H1 (cell line): ENCODE measurements around the gene CEP250. TPM values are rescaled to one million over a fixed set of nuclear protein-coding genes. Genes with fewer than 3 reads are reported as not detected.

Source experiments
- CTCF ChIA-PET: fragments of 300-600 bp; sonication (Branson Sonifier 250); formaldehyde crosslinking; loops from one replicate; lab custom pipeline; 2021; ENCODE audit not compliant: partially characterized antibody; lab: Charles Lee
- POLR2A ChIA-PET: fragments of 300-600 bp; sonication (Branson Sonifier 250); formaldehyde crosslinking; loops from one replicate; lab custom pipeline; 2021; ENCODE audit warnings: inconsistent platforms; ENCODE audit not compliant: partially characterized antibody; lab: Charles Lee
- DNase-seq, 2 experiments: peaks; one replicate each; pipeline versions ENCODE4 v3.0.0 to v3.0.0-alpha.2; 2010 to 2022; ENCODE audit warnings: low spot score in 2 of 2, low read depth in 1 of 2, mixed read lengths in 1 of 2
- FAIRE-seq: peaks from 2 replicates; lab custom pipeline; 2011; peaks lifted over from hg19 to GRCh38; lab: Jason Lieb, UNC
- H2AFZ ChIP-seq: 2 replicates; pipeline ENCODE4 v1.8.1; 2012; ENCODE audit warnings: low read length, inconsistent platforms
- H2AK5ac ChIP-seq: 2 replicates; pipeline ENCODE4 v1.6.1; 2013; ENCODE audit warnings: low read depth, low read length
- H2BK120ac ChIP-seq: replicated peaks from 2 replicates; pipeline ENCODE3; 2013; ENCODE audit warnings: low read depth, low read length, inconsistent platforms
- H2BK12ac ChIP-seq: 2 replicates; pipeline ENCODE4 v1.6.1; 2013; ENCODE audit warnings: low read depth, low read length
- H2BK15ac ChIP-seq: 2 replicates; pipeline ENCODE4 v1.6.1; 2013; ENCODE audit warnings: low read length
- H2BK20ac ChIP-seq: 2 replicates; pipeline ENCODE4 v1.6.1; 2013; ENCODE audit warnings: low read length
- H2BK5ac ChIP-seq: 2 replicates; pipeline ENCODE4 v1.6.1; 2013; ENCODE audit warnings: low read depth, low read length
- H3K14ac ChIP-seq: 2 replicates; pipeline ENCODE4 v1.6.1; 2013; ENCODE audit warnings: inconsistent platforms; ENCODE audit not compliant: insufficient read length
- H3K18ac ChIP-seq: 2 replicates; pipeline ENCODE4 v1.6.1; 2013; ENCODE audit warnings: low read length; ENCODE audit errors: extremely low read depth
- H3K23ac ChIP-seq: 2 replicates; pipeline ENCODE4 v1.6.1; 2013; ENCODE audit warnings: inconsistent platforms; ENCODE audit not compliant: insufficient read length
- H3K23me2 ChIP-seq: 2 replicates; pipeline ENCODE4 v1.6.1; 2013; ENCODE audit warnings: low read depth, low read length
- H3K27ac ChIP-seq: 2 replicates; pipeline ENCODE4 v1.6.1; 2011; ENCODE audit warnings: low read depth, low read length, inconsistent platforms
- H3K27me3 ChIP-seq, 4 experiments: replicated peaks in 1 of 4; 1 replicate in 1 of 4; 2 replicates in 3 of 4; pipeline versions ENCODE4 v1.6.1 to v1.8.1; 2011 to 2013; ENCODE audit warnings: low read length in 3 of 4, mild to moderate bottlenecking in 3 of 4, inconsistent platforms in 2 of 4, mixed read lengths in 2 of 4, moderate library complexity in 1 of 4; ENCODE audit not compliant: control insufficient read depth in 3 of 4, insufficient read depth in 3 of 4; ENCODE audit errors: extremely low read depth in 1 of 4
- H3K36me3 ChIP-seq, 4 experiments: 2 replicates each; pipeline versions ENCODE4 v1.6.1 to v1.8.1; 2011 to 2013; ENCODE audit warnings: mild to moderate bottlenecking in 4 of 4, low read length in 3 of 4, moderate library complexity in 2 of 4, control low read depth in 1 of 4, inconsistent platforms in 1 of 4; ENCODE audit not compliant: insufficient read depth in 4 of 4, control insufficient read depth in 2 of 4
- H3K4ac ChIP-seq: replicated peaks from 2 replicates; pipeline ENCODE3; 2013; ENCODE audit warnings: low read length, low read depth, mixed read lengths, inconsistent platforms; ENCODE audit not compliant: insufficient read length
- H3K4me1 ChIP-seq, 4 experiments: replicated peaks in 1 of 4; 1 replicate in 1 of 4; 2 replicates in 3 of 4; pipeline versions ENCODE4 v1.6.1 to v1.8.1; 2011 to 2013; ENCODE audit warnings: low read length in 3 of 4, inconsistent platforms in 2 of 4, mixed read lengths in 1 of 4; ENCODE audit not compliant: insufficient read depth in 4 of 4, control insufficient read depth in 3 of 4
- H3K4me2 ChIP-seq, 2 experiments: 2 replicates each; pipeline versions ENCODE4 v1.6.1 to v1.8.1; 2011 to 2013; ENCODE audit warnings: low read depth in 2 of 2, low read length in 2 of 2, control low read depth in 1 of 2, inconsistent platforms in 1 of 2, mild to moderate bottlenecking in 1 of 2; ENCODE audit not compliant: insufficient read depth in 1 of 2
- H3K4me3 ChIP-seq, 4 experiments: fragments of 200-600, 300-600 bp in 1 of 4; sonication (generic), shearing (Covaris generic), sonication (Bioruptor Twin) in 1 of 4; 2 replicates each; pipeline versions ENCODE4 v1.5.1 to v1.8.1; 2011 to 2016; ENCODE audit warnings: low read length in 4 of 4, low read depth in 3 of 4, control low read depth in 2 of 4, inconsistent platforms in 2 of 4, mild to moderate bottlenecking in 2 of 4, mixed read lengths in 1 of 4, moderate library complexity in 1 of 4; ENCODE audit not compliant: insufficient read depth in 2 of 4; ENCODE audit errors: extremely low read depth in 1 of 4
- H3K56ac ChIP-seq: replicated peaks from 2 replicates; pipeline ENCODE3; 2013; ENCODE audit warnings: low read depth, mild to moderate bottlenecking, mixed read lengths, low read length, inconsistent platforms; ENCODE audit not compliant: insufficient read length
- H3K79me1 ChIP-seq: 2 replicates; pipeline ENCODE4 v1.6.1; 2013; ENCODE audit warnings: low read depth, low read length, control low read depth
- H3K79me2 ChIP-seq, 2 experiments: 2 replicates each; pipeline versions ENCODE4 v1.6.1 to v1.8.1; 2012 to 2013; ENCODE audit warnings: low read length in 2 of 2, mild to moderate bottlenecking in 2 of 2, inconsistent platforms in 1 of 2; ENCODE audit not compliant: insufficient read depth in 2 of 2, control insufficient read depth in 1 of 2
- H3K9ac ChIP-seq, 4 experiments: replicated peaks in 1 of 4; 1 replicate in 1 of 4; 2 replicates in 3 of 4; pipeline versions ENCODE4 v1.6.1 to v1.8.1; 2011 to 2013; ENCODE audit warnings: low read depth in 3 of 4, low read length in 3 of 4, control low read depth in 2 of 4, mild to moderate bottlenecking in 2 of 4, moderate library complexity in 2 of 4, inconsistent platforms in 1 of 4; ENCODE audit errors: extremely low read depth in 1 of 4
- H3K9me3 ChIP-seq, 2 experiments: 2 replicates each; pipeline versions ENCODE4 v1.6.1 to v1.8.1; 2012 to 2013; ENCODE audit warnings: mild to moderate bottlenecking in 2 of 2, moderate library complexity in 2 of 2, control low read depth in 1 of 2, inconsistent platforms in 1 of 2, low read depth in 1 of 2, low read length in 1 of 2, mixed read lengths in 1 of 2; ENCODE audit not compliant: insufficient read depth in 2 of 2
- H4K20me1 ChIP-seq, 2 experiments: replicated peaks in 1 of 2; 2 replicates each; pipeline versions ENCODE3 to v1.8.1; 2011 to 2013; ENCODE audit warnings: inconsistent platforms in 2 of 2, low read length in 2 of 2, mild to moderate bottlenecking in 1 of 2; ENCODE audit not compliant: insufficient read depth in 2 of 2, control insufficient read depth in 1 of 2
- H4K5ac ChIP-seq: 2 replicates; pipeline ENCODE4 v1.6.1; 2013; ENCODE audit warnings: low read length, low read depth, mixed read lengths, inconsistent platforms; ENCODE audit not compliant: insufficient read length
- H4K8ac ChIP-seq: 2 replicates; pipeline ENCODE4 v1.8.0; 2013; ENCODE audit warnings: mild to moderate bottlenecking, moderate library complexity, low read length, inconsistent platforms; ENCODE audit not compliant: insufficient read depth; ENCODE audit errors: extremely low read depth
- H4K91ac ChIP-seq: replicated peaks from 2 replicates; pipeline ENCODE3; 2013; ENCODE audit warnings: low read length, mixed read lengths, inconsistent platforms; ENCODE audit not compliant: insufficient read length
- CBX5 ChIP-seq: fragments of 300-800, 300-1000 bp; sonication (generic); IDR thresholded peaks from 2 replicates; pipeline ENCODE4 v1.7.1; 2016; ENCODE audit warnings: antibody characterized with exemption, low read length, low read depth
- CTBP2 ChIP-seq: IDR thresholded peaks from 2 replicates; pipeline ENCODE4 v1.7.0; 2011; ENCODE audit warnings: borderline replicate concordance, mild to moderate bottlenecking, moderate library complexity, mixed read lengths, low read length; ENCODE audit not compliant: insufficient read depth, insufficient read length
- EGR1 ChIP-seq: IDR thresholded peaks from 2 replicates; pipeline ENCODE4 v1.6.1; 2011; ENCODE audit warnings: low read depth, low read length, borderline replicate concordance
- KDM4A ChIP-seq: IDR thresholded peaks from one replicate; pipeline ENCODE4 v1.7.1; 2012; ENCODE audit warnings: low read depth, mild to moderate bottlenecking, moderate library complexity, low read length, inconsistent platforms; ENCODE audit not compliant: severe bottlenecking
- MAX ChIP-seq: IDR thresholded peaks from 2 replicates; pipeline ENCODE4 v1.6.1; 2012; ENCODE audit warnings: inconsistent platforms
- RFX5 ChIP-seq: IDR thresholded peaks from 2 replicates; pipeline ENCODE4 v1.6.1; 2011; ENCODE audit warnings: low read depth, low read length, improper control_type of control experiment, borderline replicate concordance
- SAP30 ChIP-seq: fragments of 300-600 bp; sonication (generic); IDR thresholded peaks from 2 replicates; pipeline ENCODE4 v1.7.1; 2012; ENCODE audit warnings: low read length, moderate library complexity, mild to moderate bottlenecking, inconsistent platforms; ENCODE audit not compliant: insufficient read depth, insufficient replicate concordance
- SRF ChIP-seq: IDR thresholded peaks from 2 replicates; pipeline ENCODE4 v1.6.1; 2011; ENCODE audit warnings: mild to moderate bottlenecking, low read depth, low read length, moderate library complexity
- SUZ12 ChIP-seq: fragments of 200-600 bp; sonication (generic); IDR thresholded peaks from 2 replicates; pipeline ENCODE4 v1.6.1; 2012; ENCODE audit warnings: mild to moderate bottlenecking, inconsistent platforms, low read length, moderate library complexity, mixed read lengths
- TAF1 ChIP-seq: IDR thresholded peaks from 2 replicates; pipeline ENCODE4 v1.6.1; 2011; ENCODE audit warnings: mild to moderate bottlenecking, low read depth, low read length
- TAF7 ChIP-seq: optimal IDR thresholded peaks from 2 replicates; pipeline ENCODE3; 2011; ENCODE audit warnings: low read depth, mild to moderate bottlenecking, inconsistent platforms, low read length, moderate library complexity, borderline replicate concordance
- WGBS, 2 experiments: shearing (Covaris generic) in 1 of 2; methylation state at CpG; one replicate each; pipeline versions ENCODE4 v1.1.6 to v1.1.7; 2013 to 2015; ENCODE audit warnings: low lambda C conversion rate in 2 of 2, mixed read lengths in 2 of 2, inconsistent platforms in 1 of 2, low coverage in 1 of 2, missing lambda C conversion rate in 1 of 2; ENCODE audit not compliant: insufficient replicate concordance in 2 of 2, insufficient coverage in 1 of 2, insufficient read length in 1 of 2; ENCODE audit errors: extremely low coverage in 1 of 2, missing lambda C conversion rate in 1 of 2; 5-methylcytosine and 5-hydroxymethylcytosine counted together
- polyA plus RNA-seq, 7 experiments: library from polyadenylated mRNA; depleted of rRNA in 3 of 7; stranded (reverse) in 5 of 7; unstranded in 2 of 7; fragments of >200 nt in 5 of 7; fragments of 200-250 nt in 2 of 7; gene quantifications; 1 replicate in 5 of 7; 2 replicates in 1 of 7; 4 replicates in 1 of 7; pipeline versions ENCODE4 v1.2.1 to v1.2.3, GENCODE V29; 2011 to 2013; ENCODE audit warnings: missing spikeins in 2 of 7, mixed read lengths in 2 of 7
- total RNA-seq: library from RNA; stranded (reverse); fragmentation: NEBNext Ultra II Directional; extraction: Animal tissue kit (Norgen Biotek cat#: 25700); gene quantifications from 2 replicates; pipeline ENCODE4 v1.2.1, GENCODE V29; 2021
- TF ChIP-seq, protein P1 (sequence below): IDR thresholded peaks from 2 replicates; pipeline ENCODE4 v1.6.1; 2011; ENCODE audit warnings: low read depth, mild to moderate bottlenecking, low read length; ENCODE audit not compliant: insufficient read depth

Gene CEP250
- total and polyA plus RNA-seq, 2 of the 8 experiments (the other 6 are each of a cell fraction or from before 2014, with no cell fraction given): 2.6 to 33.7 TPM

DNA sequence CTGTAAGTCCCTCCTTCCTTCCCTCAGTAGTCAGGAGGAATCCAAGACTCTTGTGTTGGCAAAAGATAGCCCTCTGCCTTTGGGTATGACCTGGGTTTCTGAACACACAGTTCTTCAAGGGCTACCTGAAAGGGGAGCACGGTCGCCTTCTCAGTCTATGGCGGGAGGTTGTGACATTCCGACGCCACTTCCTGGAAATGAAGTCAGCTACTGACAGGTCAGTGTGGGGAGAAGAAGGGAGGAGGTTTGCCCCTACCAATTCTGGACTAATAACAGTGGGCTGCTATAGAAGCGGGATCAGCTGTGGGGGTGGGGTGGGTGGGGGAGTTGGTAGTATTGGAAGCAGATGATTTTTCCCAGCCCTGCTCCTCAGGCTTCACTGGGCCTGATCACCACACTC, 11.5 kb downstream of the CEP250 start:
- no peak overlapping the region for H3K9ac ChIP-seq
- H2BK120ac ChIP-seq: no peak overlapping the region
- no peak overlapping the region for H4K91ac ChIP-seq
- no peak for FAIRE-seq
- 88% methylated on average over 5 of the region's 6 CpGs; no CpG with 5 or more reads in 1 of the 2 experiments for WGBS, 2 experiments
- H3K4me2 ChIP-seq: peak overlapping the region in 1 of 2 experiments; percentile 8; a peak in 1 of 4 replicates
- ChIA-PET CTCF (interaction anchor here (1.0 to 2.4 kb wide), 8 partner anchors 10 to 94 kb away, joined by 3 to 8 read pairs (median 3); no protein-coding TSS in a partner anchor), POLR2A (interaction anchor here (0.6 to 2.8 kb wide), 3 partner anchors 10 to 200 kb away, joined by 3 to 26 read pairs (median 5); partner anchors contain the start of genes CEP250 and ERGIC3)
- no peak overlapping the region for H2BK20ac ChIP-seq
- no peaks in the 10 kb centered on the region for H3K9me3 ChIP-seq
- H3K27ac ChIP-seq: no peak overlapping the region
- no peak overlapping the region for H4K8ac ChIP-seq
- H3K56ac ChIP-seq: no peak overlapping the region
- no peak overlapping the region for H3K14ac ChIP-seq
- H3K23me2 ChIP-seq: no peaks in the 10 kb centered on the region
- H2BK12ac ChIP-seq: no peak overlapping the region
- no peaks in the 10 kb centered on the region for H3K79me1 ChIP-seq
- no peaks in the 10 kb centered on the region for H3K27me3 ChIP-seq
- H3K4me3 ChIP-seq: no peak overlapping the region
- H2BK5ac ChIP-seq: no peak overlapping the region
- no peaks in the 10 kb centered on the region for H3K79me2 ChIP-seq
- H3K36me3 ChIP-seq: peaks cover 5 to 41% (median 27%) of the 10 kb centered on the region in 4 experiments; a peak in 7 of 8 replicates
- H3K23ac ChIP-seq: no peak overlapping the region
- no peak overlapping the region for H4K5ac ChIP-seq
- H2BK15ac ChIP-seq: no peak overlapping the region
- H2AFZ ChIP-seq: no peak overlapping the region
- no peak overlapping the region for H2AK5ac ChIP-seq
- H3K4me1 ChIP-seq: no peaks in the 10 kb centered on the region
- no peak for DNase-seq
- peaks cover 3 to 8% of the 10 kb centered on the region in 2 experiments for H4K20me1 ChIP-seq
- no peak overlapping the region for H3K18ac ChIP-seq
- no peak overlapping the region for H3K4ac ChIP-seq
- TF ChIP-seq SRF (no peak), MAX (no peak), CTBP2 (no peak), EGR1 (no peak), SAP30 (no peak), TAF1 (no peak), CBX5 (no peak), KDM4A (no peak), SUZ12 (no peak), TAF7 (no peak), RFX5 (no peak)
- TF ChIP-seq, protein P1, sequence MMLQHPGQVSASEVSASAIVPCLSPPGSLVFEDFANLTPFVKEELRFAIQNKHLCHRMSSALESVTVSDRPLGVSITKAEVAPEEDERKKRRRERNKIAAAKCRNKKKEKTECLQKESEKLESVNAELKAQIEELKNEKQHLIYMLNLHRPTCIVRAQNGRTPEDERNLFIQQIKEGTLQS: no peak
